ENCODE results near the gene CATSPERZ. TPM values are rescaled to one million over a fixed set of nuclear protein-coding genes. Genes with fewer than 3 reads are reported as not detected.

CATSPERZ gene
- total and polyA plus RNA-seq, 9 of the 15 experiments (the other 6 are each of a cell fraction or from before 2014, with no cell fraction given) = 0.86 to 8.5 (median 3.5) TPM

GRCh38 chr11:64289002-64289564 lies 11.1 kb upstream of the CATSPERZ start (continued):
- TF ChIP-seq SLC30A9 (CRISPR knock-in tag; IDR thresholded peaks at IDR 0.05) = no peak
- no peak for TF ChIP-seq SOX6 (IDR thresholded peaks at IDR 0.05)
- TF ChIP-seq SMARCA5 (IDR thresholded peaks at IDR 0.05) = no peak

GRCh38 chr11:64290352-64291261 lies 9.6 kb upstream of the CATSPERZ start:
- DNase-seq (ENCODE audit: extremely low read depth in 1 of 4, low spot score in 3 of 4) (no peak), FAIRE-seq (no peak), ATAC-seq (no peak)
- WGBS (ENCODE audit: insufficient coverage, low coverage, missing lambda C conversion rate) = 26% methylated on average over 10 of the region's 10 CpGs
- Histone ChIP-seq H3K9me1 (ENCODE audit: control insufficient read depth, insufficient read depth, low read length) (no peaks in the 10 kb centered on the region), H3K36me3 (ENCODE audit: control insufficient read depth, insufficient read depth, low read length) (no peaks in the 10 kb centered on the region), H4K20me1 (replicated peaks; ENCODE audit: control insufficient read depth, insufficient read depth, low read length) (no peaks in the 10 kb centered on the region), H3K9ac (ENCODE audit: insufficient read depth in 1 of 2, low read depth in 2 of 2, low read length in 2 of 2) (peak overlapping the region in 1 of 2 experiments; percentile 29; a peak in 1 of 4 replicates), H3K4me1 (replicated peaks in 1 of 2; ENCODE audit: control insufficient read depth in 2 of 2, insufficient read depth in 2 of 2, low read length in 2 of 2) (peaks cover 3 to 49% of the 10 kb centered on the region in 2 experiments; a peak in 3 of 5 replicates), H3K27me3 (ENCODE audit: control insufficient read depth in 2 of 2, insufficient read depth in 2 of 2, low read length in 2 of 2) (peaks cover 22 to 40% of the 10 kb centered on the region in 2 experiments; a peak in 4 of 5 replicates), H3K4me3 (no peak overlapping the region), H3K27ac (ENCODE audit: extremely low read depth, low read depth, low read length) (no peak overlapping the region), H2AFZ (ENCODE audit: low read depth, low read length) (no peak overlapping the region), H3K79me2 (ENCODE audit: control insufficient read depth, insufficient read depth, low read length) (no peaks in the 10 kb centered on the region), H3K9me3 (replicated peaks; ENCODE audit: control insufficient read depth, insufficient read depth, low read depth, low read length) (no peaks in the 10 kb centered on the region), H3K4me2 (ENCODE audit: insufficient read depth, low read length) (no peak overlapping the region)
- no TSS peak for BruUV-seq (replicated peaks)
- ChIA-PET CTCF (ENCODE audit: low intra/inter-chr PET ratio) (no interaction called here), POLR2A (interaction anchor here (0.6 kb wide), 1 partner anchor 45 kb away, joined by 3 read pairs; no protein-coding TSS in a partner anchor)
- in situ Hi-C loops (cut with MboI) = no loop called here
- intact Hi-C loops (cut with micrococcal nuclease) = no loop called here
- TF ChIP-seq TARDBP (IDR thresholded peaks at IDR 0.05) (no peak), POLR2G (IDR thresholded peaks at IDR 0.05; ENCODE audit: low read depth, low read length) (no peak), ZNF407 (IDR thresholded peaks at IDR 0.05; ENCODE audit: low read depth) (no peak), FOXM1 (IDR thresholded peaks at IDR 0.05; ENCODE audit: low read depth) (no peak), FOXM1 (CRISPR knock-in tag; IDR thresholded peaks at IDR 0.05; ENCODE audit: low read depth) (no peak), XRCC4 (IDR thresholded peaks at IDR 0.05; ENCODE audit: extremely low read depth, insufficient read depth, insufficient read length) (no peak)
